Hippocampal formation (tissue), 2 donors: ENCODE measurements around the gene MRPL18.
"Not testable (repeated sequence)": the region's sequence is repeated elsewhere in the genome, so short reads cannot be mapped to it uniquely, and the experiment has no call there.

Source experiments
- DNase-seq, 2 donors: peaks; one replicate each; lab custom pipeline; 2025; lab: John Stamatoyannopoulos, UW

MRPL18 gene

GRCh38 chr6:159817951-159818739, 27.9 kb downstream of the MRPL18 start:
- DNase-seq: no peak

- DNase-seq: no peak
These were observed 28.8 kb downstream of the MRPL18 start for GRCh38 chr6:159819098-159819497.

GRCh38 chr6:159819932-159820640, 29.8 kb downstream of the MRPL18 start:
- no peak for DNase-seq

GRCh38 chr6:159821122-159821521, 30.9 kb downstream of the MRPL18 start:
- DNase-seq: no peak

- DNase-seq: no peak
These were observed 31.5 kb downstream of the MRPL18 start for GRCh38 chr6:159821726-159822125.

- DNase-seq: no peak
These were observed 33.7 kb downstream of the MRPL18 start for GRCh38 chr6:159823953-159824352.

GRCh38 chr6:159824690-159825089, 34.4 kb downstream of the MRPL18 start:
- not testable (repeated sequence) for DNase-seq

GRCh38 chr6:159826004-159826403, 35.7 kb downstream of the MRPL18 start:
- no peak for DNase-seq

- no peak for DNase-seq
These were observed 36.8 kb downstream of the MRPL18 start for GRCh38 chr6:159826968-159827647.

- DNase-seq: no peak
These were observed 37.8 kb downstream of the MRPL18 start for GRCh38 chr6:159828074-159828473.

GRCh38 chr6:159829526-159829925, 39.3 kb downstream of the MRPL18 start:
- no peak for DNase-seq

GRCh38 chr6:159830501-159831372, 40.5 kb downstream of the MRPL18 start:
- DNase-seq: no peak

GRCh38 chr6:159831373-159831679, 41.1 kb downstream of the MRPL18 start:
- DNase-seq: no peak

- no peak for DNase-seq
These were observed 42.7 kb downstream of the MRPL18 start for GRCh38 chr6:159832946-159833345.

GRCh38 chr6:159833556-159833955, 43.3 kb downstream of the MRPL18 start:
- DNase-seq: no peak

- no peak for DNase-seq
These were observed 43.8 kb downstream of the MRPL18 start for GRCh38 chr6:159833997-159834603.

- DNase-seq: no peak
These were observed 46.6 kb downstream of the MRPL18 start for GRCh38 chr6:159836718-159837490.

- DNase-seq: no peak
These were observed 47.2 kb downstream of the MRPL18 start for GRCh38 chr6:159837511-159837910.

- no peak for DNase-seq
These were observed 47.9 kb downstream of the MRPL18 start for GRCh38 chr6:159838020-159838744.

GRCh38 chr6:159842035-159842434, 51.8 kb downstream of the MRPL18 start:
- no peak for DNase-seq
